A549 (cell line): Measurements from ENCODE around the gene NCAPD2.

Source experiments
- BHLHE40 ChIP-seq: IDR thresholded peaks from 2 replicates; pipeline ENCODE4 v1.6.1; 2012; ENCODE audit warnings: low read depth, low read length, inconsistent platforms
- CBX2 ChIP-seq: fragments of 200-600 bp; sonication (generic); IDR thresholded peaks from 2 replicates; pipeline ENCODE4 v1.6.1; 2016; ENCODE audit warnings: low read depth, mild to moderate bottlenecking, borderline replicate concordance
- CHD2 ChIP-seq: fragments of 150-350 bp; IDR thresholded peaks from 2 replicates; pipeline ENCODE4 v1.6.1; 2014; ENCODE audit warnings: low read length; ENCODE audit not compliant: partially characterized antibody
- CHD4 ChIP-seq: fragments of 200-600 bp; sonication (generic); IDR thresholded peaks from 2 replicates; pipeline ENCODE4 v1.6.1; 2016; ENCODE audit warnings: antibody characterized with exemption, mild to moderate bottlenecking, borderline replicate concordance
- CTCF ChIP-seq: fragments of >200 bp; sonication (Bioruptor Twin); formaldehyde crosslinking; IDR thresholded peaks from 3 replicates; pipeline ENCODE4 v1.5.1; 2016
- EP300 ChIP-seq, 2 experiments: fragments of >200 bp; sonication (Bioruptor Twin); formaldehyde crosslinking; IDR thresholded peaks; 2 replicates in 1 of 2; 3 replicates in 1 of 2; pipeline ENCODE4 v1.6.1; 2016 to 2017
- HDAC2 ChIP-seq: fragments of 200-600 bp; sonication (generic); IDR thresholded peaks from 2 replicates; pipeline ENCODE4 v1.6.1; 2016
- NR3C1 ChIP-seq: fragments of >200 bp; sonication (Bioruptor Twin); formaldehyde crosslinking; IDR thresholded peaks from 3 replicates; pipeline ENCODE4 v1.6.1; 2017
- TF ChIP-seq, protein P1 (sequence below): fragments of 250-450 bp; sonication (Bioruptor Pico); IDR thresholded peaks from 2 replicates; pipeline ENCODE4 v1.5.0; 2021; ENCODE audit warnings: mild to moderate bottlenecking, moderate library complexity, borderline replicate concordance
- TF ChIP-seq, protein P2 (sequence below): fragments of 250-450 bp; sonication (Bioruptor Pico); IDR thresholded peaks from 2 replicates; pipeline ENCODE4 v1.5.0; 2020; ENCODE audit warnings: low read depth, mild to moderate bottlenecking, moderate library complexity

- TF ChIP-seq CTCF = no peak
- TF ChIP-seq CHD4 = no peak
- TF ChIP-seq, protein P1, sequence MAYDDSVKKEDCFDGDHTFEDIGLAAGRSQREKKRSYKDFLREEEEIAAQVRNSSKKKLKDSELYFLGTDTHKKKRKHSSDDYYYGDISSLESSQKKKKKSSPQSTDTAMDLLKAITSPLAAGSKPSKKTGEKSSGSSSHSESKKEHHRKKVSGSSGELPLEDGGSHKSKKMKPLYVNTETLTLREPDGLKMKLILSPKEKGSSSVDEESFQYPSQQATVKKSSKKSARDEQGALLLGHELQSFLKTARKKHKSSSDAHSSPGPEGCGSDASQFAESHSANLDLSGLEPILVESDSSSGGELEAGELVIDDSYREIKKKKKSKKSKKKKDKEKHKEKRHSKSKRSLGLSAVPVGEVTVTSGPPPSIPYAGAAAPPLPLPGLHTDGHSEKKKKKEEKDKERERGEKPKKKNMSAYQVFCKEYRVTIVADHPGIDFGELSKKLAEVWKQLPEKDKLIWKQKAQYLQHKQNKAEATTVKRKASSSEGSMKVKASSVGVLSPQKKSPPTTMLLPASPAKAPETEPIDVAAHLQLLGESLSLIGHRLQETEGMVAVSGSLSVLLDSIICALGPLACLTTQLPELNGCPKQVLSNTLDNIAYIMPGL (CRISPR knock-in tag) = no peak
- no peak for TF ChIP-seq NR3C1
- no peak for TF ChIP-seq CHD2
- TF ChIP-seq EP300 (IDR thresholded peaks at IDR 0.05) = no peak
- TF ChIP-seq BHLHE40 = no peak
- no peak for TF ChIP-seq CBX2
- TF ChIP-seq, protein P2, sequence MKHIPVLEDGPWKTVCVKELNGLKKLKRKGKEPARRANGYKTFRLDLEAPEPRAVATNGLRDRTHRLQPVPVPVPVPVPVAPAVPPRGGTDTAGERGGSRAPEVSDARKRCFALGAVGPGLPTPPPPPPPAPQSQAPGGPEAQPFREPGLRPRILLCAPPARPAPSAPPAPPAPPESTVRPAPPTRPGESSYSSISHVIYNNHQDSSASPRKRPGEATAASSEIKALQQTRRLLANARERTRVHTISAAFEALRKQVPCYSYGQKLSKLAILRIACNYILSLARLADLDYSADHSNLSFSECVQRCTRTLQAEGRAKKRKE (CRISPR knock-in tag) = no peak
- no peak for TF ChIP-seq HDAC2
Observed at GRCh38 chr12:6451348-6452244, 42.3 kb upstream of the NCAPD2 start, which contains the start of gene TAPBPL.
